Activated naive CD8-positive, alpha-beta T cell treated with anti-CD3 and anti-CD28 coated beads, Interleukin-2, amount 50 U/mL, for 24 hours (primary cell): ENCODE data around the gene SLC9A3.

ENCODE experiments used
- ATAC-seq: fragments of 150-1000 bp; cut with Tn5 transposase; one replicate; pipeline ENCODE4 v1.10.0; 2021
- DNase-seq: peaks from one replicate; pipeline ENCODE4 v3.0.0; 2021
- H3K27ac Mint-ChIP-seq: one replicate; pipeline ENCODE4 v1.8.0; 2021; ENCODE audit warnings: mild to moderate bottlenecking, mixed read lengths
- H3K27me3 Mint-ChIP-seq: one replicate; pipeline ENCODE4 v1.8.0; 2021; ENCODE audit warnings: mixed read lengths
- H3K36me3 Mint-ChIP-seq: one replicate; pipeline ENCODE4 v1.8.0; 2021; ENCODE audit warnings: low read depth, mixed read lengths
- H3K4me1 Mint-ChIP-seq: one replicate; pipeline ENCODE4 v1.8.0; 2021; ENCODE audit warnings: mixed read lengths
- H3K4me3 Mint-ChIP-seq: one replicate; pipeline ENCODE4 v1.8.0; 2021; ENCODE audit warnings: mild to moderate bottlenecking, moderate library complexity, mixed read lengths
- H3K9me3 Mint-ChIP-seq: one replicate; pipeline ENCODE4 v1.8.0; 2021; ENCODE audit warnings: mixed read lengths

Gene SLC9A3

DNA sequence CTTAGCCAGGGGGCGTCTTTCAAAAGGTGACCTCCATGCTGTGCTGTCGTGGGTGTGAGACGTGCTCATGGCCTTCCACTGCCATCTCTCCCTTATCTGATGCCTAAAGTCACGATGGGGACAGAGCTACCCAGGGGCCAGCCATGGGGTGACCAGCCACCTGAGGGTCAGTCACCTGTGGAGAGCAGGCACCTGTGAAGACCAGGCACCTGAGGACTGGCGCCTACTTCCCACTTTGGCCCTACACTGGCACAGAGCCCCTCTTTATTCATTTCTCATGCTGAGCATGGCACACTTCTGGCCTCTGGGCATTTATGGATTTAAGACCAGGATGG is 87.6 kb downstream of the SLC9A3 start:
- H3K4me1 Mint-ChIP-seq = peaks cover 3% of the 10 kb centered on the region
- no peak overlapping the region for H3K4me3 Mint-ChIP-seq
- H3K27me3 Mint-ChIP-seq = no peaks in the 10 kb centered on the region
- DNase-seq (no peak), ATAC-seq (no peak)
- H3K36me3 Mint-ChIP-seq = peaks cover 6% of the 10 kb centered on the region
- no peak overlapping the region for H3K27ac Mint-ChIP-seq
- no peaks in the 10 kb centered on the region for H3K9me3 Mint-ChIP-seq

DNA sequence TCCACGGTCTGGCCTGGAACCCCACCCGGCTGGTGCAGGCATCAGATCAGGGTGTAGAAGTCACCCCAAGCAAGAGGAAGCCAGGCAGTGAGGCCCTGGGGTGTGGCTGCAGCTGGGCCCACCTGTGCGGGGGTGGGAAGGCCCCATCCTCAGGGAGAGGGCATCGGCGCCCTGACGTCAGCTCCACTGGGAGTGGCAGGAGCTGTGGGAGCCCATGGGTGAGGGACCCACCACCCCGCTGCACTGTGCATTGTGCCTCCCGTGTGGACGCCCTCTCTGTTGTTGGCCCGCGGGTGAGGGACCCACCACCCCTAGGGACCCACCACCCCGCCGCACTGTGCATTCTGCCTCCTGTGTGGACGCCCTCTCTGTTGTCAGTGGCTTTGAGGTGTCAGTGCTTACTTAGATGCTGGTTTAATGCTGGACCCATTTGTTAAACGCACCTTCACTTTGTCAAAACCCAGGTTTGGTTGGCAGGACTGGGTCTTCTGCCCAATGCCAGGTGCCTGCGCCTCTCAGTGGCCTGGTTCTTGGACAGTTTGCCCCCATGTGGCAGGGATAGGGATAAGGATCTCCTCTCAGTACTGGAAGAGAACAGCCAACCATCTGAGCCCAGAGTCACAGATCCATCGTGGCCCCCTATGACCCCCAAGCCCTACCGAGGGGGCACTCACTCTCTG is 88.1 kb downstream of the SLC9A3 start:
- H3K27ac Mint-ChIP-seq = no peak overlapping the region

DNA sequence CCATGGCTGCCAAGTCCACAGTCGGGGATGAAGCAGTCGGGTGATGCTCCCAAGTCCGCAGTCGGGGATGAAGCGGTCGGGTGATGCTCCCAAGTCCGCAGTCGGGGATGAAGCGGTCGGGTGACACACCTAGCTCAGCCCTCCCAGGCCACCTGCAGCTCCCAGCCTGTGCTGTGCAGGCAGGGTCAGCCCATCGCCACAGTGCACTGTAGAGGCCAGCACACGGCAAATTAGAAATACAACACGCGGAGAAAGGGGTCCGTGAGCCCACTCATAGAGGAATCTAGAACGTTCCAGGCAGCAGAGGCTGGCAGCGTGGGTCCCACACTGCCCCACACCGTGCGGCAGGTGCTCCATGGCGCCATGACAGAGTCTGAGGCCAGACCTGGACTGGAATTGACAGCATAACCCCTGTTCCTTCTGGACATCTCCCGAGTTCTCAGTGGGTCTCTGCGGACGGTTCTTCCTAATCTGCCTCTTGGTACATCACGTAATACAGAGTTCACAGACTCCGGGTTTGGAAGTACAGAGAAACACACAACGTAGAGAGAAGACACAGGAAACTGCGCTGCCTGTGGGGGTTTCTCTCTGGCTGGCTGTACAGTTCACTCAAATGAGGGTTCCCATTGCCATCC is 89.0 kb downstream of the SLC9A3 start:
- H3K4me1 Mint-ChIP-seq = peaks cover 5% of the 10 kb centered on the region
- H3K36me3 Mint-ChIP-seq = peaks cover 3% of the 10 kb centered on the region
- no peak overlapping the region for H3K27ac Mint-ChIP-seq
- no peaks in the 10 kb centered on the region for H3K9me3 Mint-ChIP-seq
- H3K4me3 Mint-ChIP-seq = no peak overlapping the region
- ATAC-seq (no peak), DNase-seq (no peak)
- no peaks in the 10 kb centered on the region for H3K27me3 Mint-ChIP-seq

More for the DNA sequence above, 88.1 kb downstream of the SLC9A3 start:
- Mint-ChIP-seq H3K4me1 (peaks cover 4% of the 10 kb centered on the region), H3K36me3 (peaks cover 6% of the 10 kb centered on the region), H3K27me3 (no peaks in the 10 kb centered on the region), H3K4me3 (no peak overlapping the region), H3K9me3 (no peaks in the 10 kb centered on the region)
- ATAC-seq = no peak
- no peak for DNase-seq

DNA sequence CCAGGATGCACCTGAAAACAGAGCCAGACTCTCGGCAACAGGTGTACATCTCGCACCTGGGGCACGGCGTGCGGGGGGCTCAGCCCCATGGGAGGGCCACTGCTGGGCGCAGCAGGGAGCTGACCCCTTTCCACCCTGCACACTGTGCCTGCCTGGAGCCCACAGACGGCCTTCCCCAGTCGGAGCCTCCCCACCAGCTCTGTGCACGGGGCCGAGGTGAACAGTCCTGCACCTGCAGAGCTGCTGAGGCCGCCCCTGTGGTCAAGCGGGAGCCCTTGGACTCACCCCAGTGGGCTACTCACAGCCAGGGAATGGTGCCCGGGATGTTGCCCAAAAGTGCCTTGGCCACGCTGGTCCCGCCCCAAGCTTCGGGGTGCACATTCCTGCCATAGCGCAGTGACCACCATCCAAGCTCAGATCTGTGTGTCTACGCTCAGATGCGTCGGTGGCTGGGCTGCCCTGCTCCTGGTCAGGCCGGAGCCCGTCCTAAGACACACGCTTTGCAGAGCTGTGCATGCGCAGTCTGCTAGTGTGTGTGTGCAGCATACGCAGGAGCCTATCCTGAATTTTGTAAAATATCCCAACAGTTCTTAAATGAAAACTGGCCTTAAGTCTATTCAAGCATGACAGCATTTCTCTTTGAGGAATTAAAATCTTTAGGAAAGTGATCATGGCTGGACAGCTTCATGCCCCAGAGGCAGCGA is 89.7 kb downstream of the SLC9A3 start:
- H3K4me1 Mint-ChIP-seq = peaks cover 7% of the 10 kb centered on the region
- no peak overlapping the region for H3K4me3 Mint-ChIP-seq
- no peak for DNase-seq
- H3K27ac Mint-ChIP-seq = no peak overlapping the region
- H3K9me3 Mint-ChIP-seq = no peaks in the 10 kb centered on the region
- ATAC-seq = no peak
- no peaks in the 10 kb centered on the region for H3K27me3 Mint-ChIP-seq
- peaks cover 6% of the 10 kb centered on the region for H3K36me3 Mint-ChIP-seq

DNA sequence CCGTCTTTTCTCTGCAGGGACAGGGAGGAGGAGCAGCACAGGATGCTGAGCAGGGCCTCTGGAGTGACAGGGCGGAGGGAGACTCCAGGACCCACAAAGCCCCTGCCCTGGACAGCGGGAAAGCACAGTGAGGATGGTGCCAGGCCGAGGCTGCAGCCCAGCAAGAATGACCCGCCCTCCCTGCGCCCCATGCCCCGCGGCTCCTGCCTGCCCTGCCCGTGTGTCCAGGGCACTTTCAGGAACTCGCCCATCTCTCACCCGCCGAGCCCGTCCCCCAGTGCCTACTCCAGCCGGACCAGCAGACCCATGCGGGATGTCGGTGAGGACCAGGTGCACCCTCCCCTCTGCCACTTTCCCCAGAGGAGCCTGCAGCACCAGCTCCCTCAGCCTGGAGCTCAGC is 90.4 kb downstream of the SLC9A3 start:
- Mint-ChIP-seq H3K9me3 (no peaks in the 10 kb centered on the region), H3K27ac (no peak overlapping the region), H3K4me3 (no peak overlapping the region), H3K36me3 (peaks cover 6% of the 10 kb centered on the region), H3K4me1 (peaks cover 7% of the 10 kb centered on the region), H3K27me3 (no peaks in the 10 kb centered on the region)
- ATAC-seq = no peak
- no peak for DNase-seq

DNA sequence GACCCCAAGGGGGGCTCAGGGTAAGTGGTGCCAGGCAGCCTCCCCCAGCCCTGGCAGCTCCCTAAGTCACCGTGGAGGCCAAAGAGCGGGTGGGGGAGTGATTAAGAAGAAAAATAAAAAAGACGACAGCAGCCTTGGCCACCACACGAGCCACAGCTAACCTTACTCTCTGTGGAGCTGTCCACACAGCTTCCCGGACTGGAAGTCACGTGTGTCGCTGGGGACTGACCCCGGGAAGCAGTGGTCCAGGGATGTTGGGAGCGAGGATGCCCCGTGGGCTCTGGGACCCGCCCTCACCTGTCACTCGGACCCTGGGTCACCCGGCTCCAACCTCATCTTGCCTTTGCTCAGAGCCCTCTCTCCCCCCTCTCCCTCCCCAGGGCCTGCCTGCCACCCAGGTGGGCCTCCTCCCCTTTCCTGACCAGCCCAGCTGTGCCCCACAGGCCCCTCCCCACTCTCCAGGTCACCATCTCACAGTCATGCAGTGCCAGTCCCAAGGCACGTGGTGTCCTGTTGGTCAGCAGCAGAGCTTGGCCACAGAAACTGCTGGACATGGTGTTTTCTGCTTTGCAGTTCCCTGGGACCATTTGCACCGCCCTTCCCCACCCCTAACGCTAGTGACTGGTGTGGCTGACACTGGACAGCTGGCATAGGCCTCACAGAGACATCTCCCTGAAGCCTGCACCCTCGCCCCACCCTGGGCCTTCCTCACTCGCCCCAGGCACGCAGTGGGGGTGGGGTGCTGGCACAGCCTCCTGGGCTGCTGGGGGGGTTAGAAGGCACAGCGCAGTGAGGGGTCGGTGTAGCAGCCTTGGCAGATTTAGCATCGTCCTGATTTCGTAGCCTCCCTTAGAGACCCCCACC is 91.1 kb downstream of the SLC9A3 start:
- Mint-ChIP-seq H3K27ac (no peak overlapping the region), H3K27me3 (no peaks in the 10 kb centered on the region), H3K4me1 (peaks cover 8% of the 10 kb centered on the region), H3K4me3 (no peak overlapping the region), H3K36me3 (peaks cover 6% of the 10 kb centered on the region), H3K9me3 (no peaks in the 10 kb centered on the region)
- ATAC-seq (no peak), DNase-seq (no peak)

DNA sequence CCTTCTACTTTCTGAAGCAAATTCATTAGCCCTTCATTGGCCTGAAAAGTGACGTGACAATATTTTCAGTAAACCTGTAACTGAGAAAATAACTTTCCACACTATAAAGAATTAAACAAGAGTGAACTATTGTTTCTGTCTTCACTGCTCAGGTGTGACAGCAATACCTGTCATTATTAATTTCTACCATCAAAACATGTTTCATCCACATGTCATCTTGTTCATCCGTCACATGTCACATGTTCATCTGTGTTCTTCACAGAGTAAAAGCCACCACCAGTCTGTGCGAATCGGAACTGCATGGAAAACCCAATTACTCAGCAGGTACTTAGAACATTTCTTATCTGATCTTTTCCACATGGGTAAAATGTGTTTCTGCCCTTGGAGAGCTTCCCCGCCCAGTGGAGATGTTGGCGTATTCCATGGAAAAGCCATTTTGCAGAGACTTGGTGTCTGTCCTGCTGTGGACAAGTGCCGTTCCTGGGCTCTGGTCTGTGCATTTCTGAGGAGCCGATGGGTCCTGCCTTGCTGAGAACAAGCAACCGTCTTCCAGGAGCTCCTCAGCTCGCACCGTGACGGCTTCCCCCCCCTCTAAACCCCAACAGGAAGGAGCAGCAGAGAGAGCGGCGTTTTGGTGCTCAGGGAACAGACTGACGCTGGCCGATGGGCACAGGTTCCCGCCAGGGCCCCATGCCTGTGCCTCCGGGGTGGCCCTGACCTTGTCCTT is 91.9 kb downstream of the SLC9A3 start:
- Mint-ChIP-seq H3K27ac (no peak overlapping the region), H3K36me3 (peaks cover 10% of the 10 kb centered on the region), H3K4me3 (no peak overlapping the region), H3K27me3 (no peaks in the 10 kb centered on the region), H3K9me3 (no peaks in the 10 kb centered on the region), H3K4me1 (peaks cover 12% of the 10 kb centered on the region)
- DNase-seq (no peak), ATAC-seq (no peak)

DNA sequence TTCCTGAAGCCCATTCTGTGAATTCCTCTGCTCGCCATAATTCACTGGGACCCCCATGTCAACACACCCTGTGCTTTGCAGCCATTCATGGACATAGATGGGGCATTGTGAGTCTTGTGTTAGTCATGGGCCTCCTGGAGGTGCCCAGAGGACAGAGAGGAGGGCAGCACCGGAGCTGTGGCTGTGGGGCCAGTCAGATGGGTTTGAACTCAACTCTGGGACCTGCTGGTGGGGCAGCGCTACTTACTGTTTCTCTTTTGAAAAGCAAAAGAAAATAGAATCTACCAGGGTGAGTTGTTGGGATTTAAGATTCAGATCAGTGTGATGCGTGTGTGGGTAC is 92.6 kb downstream of the SLC9A3 start:
- H3K4me1 Mint-ChIP-seq = peaks cover 12% of the 10 kb centered on the region
- H3K27me3 Mint-ChIP-seq = no peaks in the 10 kb centered on the region
- DNase-seq (no peak), ATAC-seq (no peak)
- H3K9me3 Mint-ChIP-seq = no peaks in the 10 kb centered on the region
- no peak overlapping the region for H3K27ac Mint-ChIP-seq
- peaks cover 10% of the 10 kb centered on the region for H3K36me3 Mint-ChIP-seq
- no peak overlapping the region for H3K4me3 Mint-ChIP-seq

DNA sequence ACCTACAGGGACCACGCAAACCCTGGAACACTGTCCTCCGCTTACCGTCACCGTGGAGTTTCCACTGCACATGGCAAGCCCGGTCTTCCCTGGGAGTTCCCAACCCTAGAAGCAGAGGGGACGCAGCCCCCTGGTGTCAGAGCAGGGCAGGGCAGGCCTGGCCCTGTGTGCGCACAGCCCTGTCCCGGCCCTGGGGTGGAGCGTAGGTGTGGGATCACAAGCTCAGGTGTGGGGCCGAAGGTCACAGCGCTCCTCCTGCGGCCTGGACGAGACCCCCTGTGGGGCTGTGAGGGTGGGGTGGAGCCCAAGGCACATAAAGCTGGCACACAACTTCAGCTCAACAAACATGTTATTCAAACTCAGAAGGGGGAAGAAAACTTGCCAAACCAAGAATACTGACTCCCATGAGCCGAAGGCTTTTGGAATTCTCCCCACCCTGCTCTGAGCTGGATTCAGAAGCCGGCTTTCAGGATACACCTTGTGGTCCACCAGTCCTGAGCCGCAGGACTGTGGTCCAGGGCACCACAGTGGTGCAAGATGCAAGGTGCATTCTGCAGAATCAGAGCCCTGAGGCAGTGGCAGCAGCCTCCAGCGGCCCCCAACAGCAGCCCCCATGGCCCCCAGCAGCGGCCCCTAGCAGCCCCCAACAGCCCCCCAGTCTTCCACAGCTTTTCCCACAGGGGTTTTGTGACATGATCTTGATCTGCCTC is 93.1 kb downstream of the SLC9A3 start:
- DNase-seq = peak; percentile 64
- H3K36me3 Mint-ChIP-seq = peaks cover 14% of the 10 kb centered on the region
- H3K27me3 Mint-ChIP-seq = peaks cover 4% of the 10 kb centered on the region
- ATAC-seq = peak; percentile 79
- H3K27ac Mint-ChIP-seq = no peak overlapping the region
- no peak overlapping the region for H3K4me3 Mint-ChIP-seq
- peaks cover 4% of the 10 kb centered on the region for H3K9me3 Mint-ChIP-seq
- H3K4me1 Mint-ChIP-seq = peaks cover 12% of the 10 kb centered on the region

DNA sequence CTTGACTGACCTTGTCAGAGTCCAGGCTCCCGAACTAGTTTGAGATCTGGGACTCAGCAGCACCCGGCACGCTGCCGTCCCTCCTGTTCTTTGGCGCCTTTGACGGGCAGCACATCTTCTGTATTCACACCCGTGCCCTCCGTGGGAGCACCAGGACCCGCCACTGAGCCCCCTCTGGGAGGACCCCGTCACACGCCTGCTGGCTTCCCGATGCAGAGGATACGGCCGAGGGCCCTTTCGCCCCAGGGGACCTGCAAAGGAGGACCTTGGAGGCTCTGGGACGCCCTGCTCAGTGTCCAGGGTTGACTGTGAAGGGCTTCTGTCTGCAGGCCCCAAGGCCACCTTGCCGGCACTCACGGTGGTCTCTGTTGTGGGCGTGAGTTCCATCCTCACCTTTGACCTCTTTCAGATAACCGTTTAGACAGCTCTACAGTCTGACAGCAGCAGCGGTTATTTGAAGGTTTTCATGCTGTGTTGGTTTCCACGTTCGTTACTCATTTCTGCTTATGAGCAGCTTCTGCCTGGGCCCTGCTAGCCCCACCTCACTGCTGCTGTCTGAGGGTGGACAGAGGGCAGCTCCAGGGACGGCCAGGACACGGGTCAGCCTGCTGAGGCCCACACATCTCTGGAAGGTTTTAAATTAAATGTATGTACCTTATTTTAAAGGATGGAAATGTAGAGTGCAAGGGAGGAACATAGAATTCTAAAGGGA is 93.9 kb downstream of the SLC9A3 start:
- H3K27me3 Mint-ChIP-seq = peaks cover 6% of the 10 kb centered on the region
- peaks cover 14% of the 10 kb centered on the region for H3K4me1 Mint-ChIP-seq
- no peak for DNase-seq
- ATAC-seq = no peak
- H3K4me3 Mint-ChIP-seq = no peak overlapping the region
- peaks cover 6% of the 10 kb centered on the region for H3K9me3 Mint-ChIP-seq
- H3K36me3 Mint-ChIP-seq = peaks cover 16% of the 10 kb centered on the region
- H3K27ac Mint-ChIP-seq = no peak overlapping the region

DNA sequence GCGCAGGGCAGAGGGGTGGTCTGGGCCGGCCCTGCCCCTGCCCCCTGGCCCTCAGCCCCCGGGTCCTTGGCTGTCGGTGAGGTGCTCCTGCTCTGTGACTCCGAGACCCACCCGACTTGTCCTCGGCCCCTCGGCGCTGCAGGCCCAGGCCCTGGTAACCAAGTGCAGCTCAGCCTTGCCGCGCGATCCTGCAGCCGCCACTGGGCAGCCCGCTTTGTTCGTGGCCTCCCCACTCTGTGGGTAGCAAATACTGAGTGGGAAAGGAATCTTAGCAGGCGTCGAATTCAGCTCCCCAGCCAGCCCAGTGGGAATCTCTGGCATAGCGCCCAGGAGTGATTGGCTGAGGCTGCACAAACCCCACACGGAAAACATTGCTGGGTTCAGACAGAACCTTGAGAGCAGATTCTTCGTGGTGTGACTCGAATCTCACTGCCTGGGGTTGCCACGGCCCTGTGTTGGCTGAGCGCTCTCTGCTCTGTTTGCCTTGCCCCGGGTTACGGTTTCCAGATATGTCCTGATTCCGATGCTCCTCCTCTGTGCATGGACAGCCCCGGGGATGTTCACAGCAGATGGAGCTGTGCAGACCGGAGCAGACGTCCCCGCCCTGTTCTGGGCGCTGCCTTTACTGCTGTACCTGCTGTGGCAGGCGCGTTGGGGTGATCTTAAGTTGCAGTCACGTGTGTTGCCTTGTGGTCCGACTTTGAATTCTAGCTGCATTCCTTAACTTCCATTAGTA is 94.6 kb downstream of the SLC9A3 start:
- no peak overlapping the region for H3K27ac Mint-ChIP-seq
- H3K27me3 Mint-ChIP-seq = peaks cover 6% of the 10 kb centered on the region
- H3K4me1 Mint-ChIP-seq = peaks cover 14% of the 10 kb centered on the region
- H3K9me3 Mint-ChIP-seq = peaks cover 6% of the 10 kb centered on the region
- no peak for DNase-seq
- no peak for ATAC-seq
- no peak overlapping the region for H3K4me3 Mint-ChIP-seq
- H3K36me3 Mint-ChIP-seq = peaks cover 16% of the 10 kb centered on the region

DNA sequence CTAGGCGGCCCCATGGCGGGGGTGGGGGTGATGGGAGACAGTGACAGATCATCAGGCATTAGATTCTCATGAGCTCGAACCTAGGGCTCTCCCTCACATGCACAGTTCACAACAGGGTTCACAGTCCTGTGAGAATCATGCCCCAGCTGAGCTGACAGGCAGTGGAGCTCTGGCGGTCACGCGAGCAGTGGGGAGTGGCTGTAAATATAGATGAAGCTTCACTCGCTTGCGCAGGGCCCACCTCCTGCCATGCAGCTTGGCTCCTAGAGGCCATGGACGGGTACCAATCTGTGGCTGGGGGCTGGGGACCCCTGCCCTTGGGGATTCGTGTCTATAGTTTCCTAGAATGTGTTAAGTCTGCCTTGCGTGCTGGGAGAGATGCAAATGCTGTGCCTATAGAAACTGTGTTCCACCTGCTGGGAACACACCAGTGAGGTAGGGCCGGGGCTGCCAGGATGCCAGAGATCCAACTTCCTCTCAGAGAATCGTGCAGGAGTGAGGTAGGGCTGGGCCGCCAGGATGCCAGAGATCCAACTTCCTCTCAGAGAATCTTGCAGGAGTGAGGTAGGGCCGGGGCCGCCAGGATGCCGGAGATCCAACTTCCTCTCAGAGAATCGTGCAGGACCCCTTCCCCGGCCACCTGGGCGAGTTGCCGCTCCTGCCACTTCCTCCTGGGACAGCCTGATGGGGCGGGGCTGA is 95.3 kb downstream of the SLC9A3 start:
- Mint-ChIP-seq H3K36me3 (peaks cover 16% of the 10 kb centered on the region), H3K27ac (no peak overlapping the region), H3K9me3 (peaks cover 6% of the 10 kb centered on the region), H3K27me3 (peaks cover 6% of the 10 kb centered on the region), H3K4me1 (peaks cover 14% of the 10 kb centered on the region), H3K4me3 (no peak overlapping the region)
- ATAC-seq = no peak
- DNase-seq = no peak
